ENCODE measurements around the gene TLE6.

The TLE6 gene

DNA sequence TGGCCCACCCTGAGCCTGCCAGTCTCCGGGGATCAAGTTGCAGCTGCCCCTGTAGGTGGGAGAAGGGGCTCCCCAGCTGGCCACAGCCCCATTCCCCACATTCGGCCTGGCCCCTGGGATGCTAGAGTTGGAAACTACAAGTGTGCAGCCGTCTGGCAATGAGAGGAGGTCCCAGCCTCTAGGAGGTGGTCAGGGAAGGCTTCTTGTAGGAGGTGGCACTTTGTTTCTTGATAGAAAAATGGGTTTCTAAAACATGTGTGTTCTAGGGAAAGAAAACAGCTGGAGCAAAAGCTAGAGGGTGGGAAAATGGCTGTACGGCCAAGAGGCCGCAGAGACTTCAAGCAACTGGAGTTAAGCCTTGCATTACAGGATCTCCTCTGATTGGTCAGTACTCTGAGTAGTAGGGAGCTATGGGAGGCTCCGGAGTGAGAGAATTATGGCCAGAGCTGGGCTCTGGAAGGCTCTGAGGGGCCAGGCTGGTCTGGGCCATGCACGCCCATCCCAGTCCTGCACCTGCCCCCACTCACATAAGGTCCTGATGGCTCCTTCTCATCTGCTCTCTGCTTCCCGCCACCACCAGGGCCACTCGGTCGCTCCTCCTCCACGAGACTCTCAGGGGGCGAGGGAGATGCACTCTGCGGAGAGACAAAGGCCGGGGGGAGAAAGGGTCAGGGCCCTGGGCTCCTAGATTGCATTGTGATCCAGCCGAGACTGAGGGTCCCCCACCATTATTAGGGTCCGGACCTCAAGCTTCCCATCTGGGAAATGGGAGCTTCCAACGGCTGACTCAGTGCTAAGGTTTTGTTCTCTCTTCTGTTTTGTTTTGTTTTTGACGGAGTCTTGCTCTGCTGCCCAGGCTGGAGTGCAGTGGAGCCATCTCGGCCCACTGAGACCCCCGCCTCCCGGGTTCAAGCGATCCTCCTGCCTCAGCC is 38.0 kb downstream of the TLE6 start:
- Histone ChIP-seq H3K36me3 (replicated peaks in 1 of 2; ENCODE audit: control insufficient read depth in 2 of 2, insufficient read depth in 2 of 2, low read length in 2 of 2) (no peaks in the 10 kb centered on the region), H2AFZ (ENCODE audit: low read length) (no peak overlapping the region), H4K8ac (ENCODE audit: low read depth, low read length) (no peak overlapping the region), H3K79me1 (ENCODE audit: low read depth, low read length) (no peaks in the 10 kb centered on the region), H2BK15ac (ENCODE audit: low read length) (peak overlapping the region; percentile 59), H3K4me1 (ENCODE audit: control insufficient read depth in 2 of 2, insufficient read depth in 1 of 2, low read depth in 1 of 2, low read length in 2 of 2) (peaks cover 0 to 12% of the 10 kb centered on the region in 2 donors), H2BK12ac (ENCODE audit: low read length) (no peak overlapping the region), H4K91ac (ENCODE audit: low read depth, low read length, poor library complexity) (no peak overlapping the region), H3K9ac (ENCODE audit: low read depth, low read length, poor library complexity) (no peak overlapping the region), H3K4me3 (ENCODE audit: low read length in 2 of 2) (no peak overlapping the region), H3K27me3 (ENCODE audit: control insufficient read depth in 3 of 3, insufficient read depth in 3 of 3, low read depth in 1 of 3, low read length in 3 of 3) (peaks cover 0 to 17% (median 0%) of the 10 kb centered on the region in 3 experiments), H2BK120ac (ENCODE audit: low read depth, low read length) (no peak overlapping the region), H3K14ac (ENCODE audit: low read length) (no peak overlapping the region), H2AK5ac (ENCODE audit: low read depth, low read length) (peak overlapping the region; percentile 83), H3K4ac (ENCODE audit: low read length) (no peak overlapping the region), H3K23ac (ENCODE audit: low read depth, low read length, poor library complexity) (peak overlapping the region; percentile 57), H3K27ac (replicated peaks; ENCODE audit: low read length) (no peak overlapping the region), H3K18ac (ENCODE audit: low read length) (peak overlapping the region; percentile 13), H3K4me2 (ENCODE audit: insufficient read depth, low read length, poor library complexity, severe bottlenecking) (no peak overlapping the region), H2BK5ac (ENCODE audit: low read length) (no peak overlapping the region), H3K9me3 (replicated peaks in 1 of 2; ENCODE audit: control insufficient read depth in 2 of 2, insufficient read depth in 1 of 2, low read depth in 1 of 2, low read length in 2 of 2) (no peaks in the 10 kb centered on the region)
- no peak for DNase-seq (ENCODE audit: low spot score)
- WGBS, 2 donors (ENCODE audit: extremely low coverage in 2 of 2, insufficient read length in 2 of 2, insufficient replicate concordance in 1 of 2), result no CpG with 5 or more reads among the region's 22 CpGs

DNA sequence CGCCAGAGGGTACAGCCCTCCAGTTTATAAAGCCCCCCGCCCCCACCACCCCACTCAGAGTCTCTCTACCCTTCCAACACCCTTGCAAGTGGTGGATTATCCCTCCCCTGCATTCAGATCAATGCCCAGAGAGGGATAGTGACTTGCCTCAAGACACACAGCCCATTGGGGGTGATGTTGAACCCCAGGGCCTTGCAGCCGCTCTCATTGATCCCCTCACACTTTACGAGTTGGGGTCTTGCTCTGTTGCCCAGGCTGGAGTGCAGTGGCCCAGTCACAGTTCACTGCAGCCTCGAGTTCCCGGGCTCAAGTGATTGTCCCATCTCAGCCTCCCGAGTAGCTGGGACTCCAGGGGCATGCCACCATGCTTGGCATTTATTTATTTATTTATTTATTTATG is 40.6 kb downstream of the TLE6 start:
- no peak overlapping the region for H3K9ac ChIP-seq (ENCODE audit: low read depth, low read length, poor library complexity)
- no peaks in the 10 kb centered on the region for H3K9me3 ChIP-seq (replicated peaks in 1 of 2; ENCODE audit: control insufficient read depth in 2 of 2, insufficient read depth in 1 of 2, low read depth in 1 of 2, low read length in 2 of 2)
- H4K8ac ChIP-seq (ENCODE audit: low read depth, low read length), result no peak overlapping the region
- no peak for DNase-seq (ENCODE audit: low spot score)
- H3K27ac ChIP-seq (replicated peaks; ENCODE audit: low read length), result no peak overlapping the region
- H3K14ac ChIP-seq (ENCODE audit: low read length), result no peak overlapping the region
- no peak overlapping the region for H3K18ac ChIP-seq (ENCODE audit: low read length)
- H3K36me3 ChIP-seq (replicated peaks in 1 of 2; ENCODE audit: control insufficient read depth in 2 of 2, insufficient read depth in 2 of 2, low read length in 2 of 2), result no peaks in the 10 kb centered on the region
- H2BK12ac ChIP-seq (ENCODE audit: low read length), result peak overlapping the region; percentile 58
- no peak overlapping the region for H2BK120ac ChIP-seq (ENCODE audit: low read depth, low read length)
- H3K27me3 ChIP-seq (ENCODE audit: control insufficient read depth in 3 of 3, insufficient read depth in 3 of 3, low read depth in 1 of 3, low read length in 3 of 3), result peaks cover 0 to 9% (median 0%) of the 10 kb centered on the region in 3 experiments
- H3K23ac ChIP-seq (ENCODE audit: low read depth, low read length, poor library complexity), result no peak overlapping the region
- no peaks in the 10 kb centered on the region for H3K79me1 ChIP-seq (ENCODE audit: low read depth, low read length)
- no peak overlapping the region for H2AFZ ChIP-seq (ENCODE audit: low read length)
- WGBS, 2 donors (ENCODE audit: extremely low coverage in 2 of 2, insufficient read length in 2 of 2, insufficient replicate concordance in 1 of 2), result no CpG with 5 or more reads among the region's 7 CpGs
- no peak overlapping the region for H3K4ac ChIP-seq (ENCODE audit: low read length)
- no peak overlapping the region for H2AK5ac ChIP-seq (ENCODE audit: low read depth, low read length)
- no peak overlapping the region for H4K91ac ChIP-seq (ENCODE audit: low read depth, low read length, poor library complexity)
- H3K4me2 ChIP-seq (ENCODE audit: insufficient read depth, low read length, poor library complexity, severe bottlenecking), result no peak overlapping the region
- no peak overlapping the region for H3K4me3 ChIP-seq (ENCODE audit: low read length in 2 of 2)
- peaks cover 0 to 5% of the 10 kb centered on the region in 2 donors for H3K4me1 ChIP-seq (ENCODE audit: control insufficient read depth in 2 of 2, insufficient read depth in 1 of 2, low read depth in 1 of 2, low read length in 2 of 2)
- H2BK5ac ChIP-seq (ENCODE audit: low read length), result no peak overlapping the region
- no peak overlapping the region for H2BK15ac ChIP-seq (ENCODE audit: low read length)

DNA sequence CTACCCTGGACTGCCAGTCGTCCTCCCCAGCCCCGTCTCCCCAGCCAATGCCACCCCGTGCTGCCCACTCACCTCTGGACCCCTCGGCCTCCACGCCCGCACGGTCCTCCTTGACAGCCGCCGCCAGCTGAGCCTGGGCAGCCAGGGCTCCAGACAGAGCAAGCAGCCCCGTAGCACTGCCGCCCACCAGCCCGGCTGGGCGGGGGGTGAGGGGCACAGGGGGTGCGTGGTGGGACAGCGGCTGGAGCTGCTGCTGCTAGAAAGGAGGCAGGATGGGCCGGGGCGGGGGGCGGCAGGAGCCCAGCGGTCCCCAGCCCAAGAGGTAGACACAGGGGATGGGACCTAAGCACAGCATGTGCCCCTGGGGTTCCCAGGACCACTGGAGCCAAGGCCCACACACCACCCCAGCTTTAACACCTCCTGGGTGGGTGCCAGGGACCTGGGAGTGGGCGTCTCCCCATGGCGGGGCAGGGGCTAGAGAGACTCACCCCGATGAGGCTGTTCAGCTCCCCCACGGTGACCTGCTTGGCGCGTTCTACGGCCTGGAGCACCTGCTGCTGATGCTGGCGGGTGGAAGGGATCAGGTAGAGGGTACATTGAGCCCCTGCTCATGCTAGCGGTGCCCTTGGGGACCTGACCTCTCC is 42.0 kb downstream of the TLE6 start:
- WGBS, 2 donors (ENCODE audit: extremely low coverage in 2 of 2, insufficient read length in 2 of 2, insufficient replicate concordance in 1 of 2), result no CpG with 5 or more reads among the region's 28 CpGs

DNA sequence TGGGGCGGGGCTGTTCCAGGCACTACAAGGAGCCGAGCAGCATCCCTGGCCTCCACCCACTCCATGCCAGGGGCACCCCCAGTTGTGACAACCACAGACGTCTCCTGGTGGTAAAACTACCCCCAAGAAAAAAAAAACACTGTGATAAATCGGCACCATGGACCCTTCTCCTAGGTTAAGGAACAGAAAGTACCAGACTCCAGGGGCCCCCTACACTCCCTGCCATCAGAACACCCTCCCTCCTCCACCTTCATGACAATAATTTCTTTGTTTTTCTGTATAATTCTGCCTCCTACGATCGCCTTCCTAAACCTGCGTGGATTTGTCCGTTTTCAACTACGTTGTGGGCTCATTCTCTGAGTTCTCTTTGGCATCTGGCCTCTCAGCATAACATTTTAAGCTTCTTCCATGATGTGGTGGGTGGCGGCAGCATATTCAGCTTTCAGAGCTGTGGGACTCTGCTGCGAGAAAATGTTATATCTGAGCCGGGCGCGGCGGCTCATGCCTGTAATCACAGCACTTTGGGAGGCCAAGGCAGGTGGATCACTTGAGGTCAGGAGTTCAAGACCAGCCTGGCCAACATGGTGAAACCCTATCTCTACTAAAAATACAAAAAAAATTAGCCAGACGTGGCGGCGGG is 43.1 kb downstream of the TLE6 start:
- Histone ChIP-seq H3K4ac (ENCODE audit: low read length) (no peak overlapping the region), H3K27me3 (ENCODE audit: control insufficient read depth in 3 of 3, insufficient read depth in 3 of 3, low read depth in 1 of 3, low read length in 3 of 3) (peaks cover 2 to 33% (median 18%) of the 10 kb centered on the region in 3 experiments), H3K4me3 (ENCODE audit: low read length in 2 of 2) (no peak overlapping the region), H4K91ac (ENCODE audit: low read depth, low read length, poor library complexity) (no peak overlapping the region), H3K4me2 (ENCODE audit: insufficient read depth, low read length, poor library complexity, severe bottlenecking) (no peak overlapping the region), H2BK15ac (ENCODE audit: low read length) (no peak overlapping the region), H2BK12ac (ENCODE audit: low read length) (no peak overlapping the region), H4K8ac (ENCODE audit: low read depth, low read length) (no peak overlapping the region), H3K23ac (ENCODE audit: low read depth, low read length, poor library complexity) (no peak overlapping the region), H2BK5ac (ENCODE audit: low read length) (no peak overlapping the region), H3K79me1 (ENCODE audit: low read depth, low read length) (no peaks in the 10 kb centered on the region), H2BK120ac (ENCODE audit: low read depth, low read length) (no peak overlapping the region), H3K27ac (replicated peaks; ENCODE audit: low read length) (no peak overlapping the region), H3K14ac (ENCODE audit: low read length) (no peak overlapping the region), H3K18ac (ENCODE audit: low read length) (no peak overlapping the region), H3K9ac (ENCODE audit: low read depth, low read length, poor library complexity) (no peak overlapping the region), H3K36me3 (replicated peaks in 1 of 2; ENCODE audit: control insufficient read depth in 2 of 2, insufficient read depth in 2 of 2, low read length in 2 of 2) (no peaks in the 10 kb centered on the region), H2AFZ (ENCODE audit: low read length) (no peak overlapping the region), H3K4me1 (ENCODE audit: control insufficient read depth in 2 of 2, insufficient read depth in 1 of 2, low read depth in 1 of 2, low read length in 2 of 2) (peaks cover 5 to 9% of the 10 kb centered on the region in 2 donors), H3K9me3 (replicated peaks in 1 of 2; ENCODE audit: control insufficient read depth in 2 of 2, insufficient read depth in 1 of 2, low read depth in 1 of 2, low read length in 2 of 2) (no peaks in the 10 kb centered on the region), H2AK5ac (ENCODE audit: low read depth, low read length) (no peak overlapping the region)
- DNase-seq (ENCODE audit: low spot score), result no peak
- no CpG with 5 or more reads among the region's 18 CpGs for WGBS, 2 donors (ENCODE audit: extremely low coverage in 2 of 2, insufficient read length in 2 of 2, insufficient replicate concordance in 1 of 2)

More for the DNA sequence above, 42.0 kb downstream of the TLE6 start:
- H2AFZ ChIP-seq (ENCODE audit: low read length), result no peak overlapping the region
- H4K8ac ChIP-seq (ENCODE audit: low read depth, low read length), result no peak overlapping the region
- H3K14ac ChIP-seq (ENCODE audit: low read length), result no peak overlapping the region
- H3K9me3 ChIP-seq (replicated peaks in 1 of 2; ENCODE audit: control insufficient read depth in 2 of 2, insufficient read depth in 1 of 2, low read depth in 1 of 2, low read length in 2 of 2), result no peaks in the 10 kb centered on the region
- no peak overlapping the region for H3K27ac ChIP-seq (replicated peaks; ENCODE audit: low read length)
- H3K23ac ChIP-seq (ENCODE audit: low read depth, low read length, poor library complexity), result no peak overlapping the region
- peaks cover 0 to 22% (median 6%) of the 10 kb centered on the region in 3 experiments for H3K27me3 ChIP-seq (ENCODE audit: control insufficient read depth in 3 of 3, insufficient read depth in 3 of 3, low read depth in 1 of 3, low read length in 3 of 3)
- no peak overlapping the region for H3K4ac ChIP-seq (ENCODE audit: low read length)
- no peak overlapping the region for H2BK120ac ChIP-seq (ENCODE audit: low read depth, low read length)
- H3K4me2 ChIP-seq (ENCODE audit: insufficient read depth, low read length, poor library complexity, severe bottlenecking), result no peak overlapping the region
- H3K4me1 ChIP-seq (ENCODE audit: control insufficient read depth in 2 of 2, insufficient read depth in 1 of 2, low read depth in 1 of 2, low read length in 2 of 2), result no peaks in the 10 kb centered on the region
- peak overlapping the region; percentile 71 for H3K18ac ChIP-seq (ENCODE audit: low read length)
- H4K91ac ChIP-seq (ENCODE audit: low read depth, low read length, poor library complexity), result no peak overlapping the region
- no peak overlapping the region for H3K4me3 ChIP-seq (ENCODE audit: low read length in 2 of 2)
- no peak overlapping the region for H2BK5ac ChIP-seq (ENCODE audit: low read length)
- H2BK12ac ChIP-seq (ENCODE audit: low read length), result no peak overlapping the region
- no peaks in the 10 kb centered on the region for H3K79me1 ChIP-seq (ENCODE audit: low read depth, low read length)
- H3K9ac ChIP-seq (ENCODE audit: low read depth, low read length, poor library complexity), result no peak overlapping the region
- H3K36me3 ChIP-seq (replicated peaks in 1 of 2; ENCODE audit: control insufficient read depth in 2 of 2, insufficient read depth in 2 of 2, low read length in 2 of 2), result no peaks in the 10 kb centered on the region
- H2AK5ac ChIP-seq (ENCODE audit: low read depth, low read length), result no peak overlapping the region
- DNase-seq (ENCODE audit: low spot score), result no peak
- H2BK15ac ChIP-seq (ENCODE audit: low read length), result peak overlapping the region; percentile 49

Measured in neuronal stem cell (in vitro differentiated cells).